GM13976 (cell line): ENCODE measurements around the gene FBXO40.

Experiments
- DNase-seq: peaks from one replicate; pipeline ENCODE4 v3.0.0; 2012; ENCODE audit warnings: low spot score
- in situ Hi-C: fragments of 300-500 bp; cut with MboI; formaldehyde crosslinking; loops from one replicate; pipeline ENCODE4 v1.12.0; 2022; ENCODE audit warnings: low sequenced_read_pairs, mixed read lengths, inconsistent platforms; ENCODE audit not compliant: unreplicated experiment
- TF ChIP-seq, protein P1 (sequence below): IDR thresholded peaks from 2 replicates; pipeline ENCODE4 v1.5.1; 2012; ENCODE audit warnings: borderline replicate concordance, mild to moderate bottlenecking; ENCODE audit not compliant: insufficient read depth; ENCODE audit errors: extremely low read depth, missing control alignments, control extremely low read depth

FBXO40 gene

DNA sequence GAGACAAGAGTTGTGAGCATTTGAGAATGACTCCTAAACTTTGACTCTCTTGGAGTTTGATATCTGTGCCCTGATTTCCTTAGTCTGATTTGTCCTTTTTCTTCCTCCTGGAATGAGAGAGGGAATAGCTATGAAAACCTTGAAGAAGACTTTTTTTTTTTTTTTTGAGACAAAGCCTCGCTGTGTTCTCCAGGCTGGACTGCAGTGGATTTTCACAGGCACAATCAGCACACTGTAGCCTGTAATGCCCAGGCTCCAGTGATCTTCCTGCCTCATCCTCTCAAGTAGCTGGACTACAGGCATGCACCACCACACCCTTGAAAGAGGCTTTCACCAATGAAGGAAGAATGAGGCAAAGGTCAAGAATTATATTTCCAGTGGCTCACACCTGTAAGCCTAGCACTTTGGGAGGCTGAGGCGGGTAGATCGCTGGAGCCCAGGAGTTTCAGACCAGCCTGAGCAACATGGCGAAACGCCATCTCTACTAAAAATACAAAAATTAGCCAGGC is 35.7 kb upstream of the FBXO40 start:
- no peak for DNase-seq
- TF ChIP-seq, protein P1, sequence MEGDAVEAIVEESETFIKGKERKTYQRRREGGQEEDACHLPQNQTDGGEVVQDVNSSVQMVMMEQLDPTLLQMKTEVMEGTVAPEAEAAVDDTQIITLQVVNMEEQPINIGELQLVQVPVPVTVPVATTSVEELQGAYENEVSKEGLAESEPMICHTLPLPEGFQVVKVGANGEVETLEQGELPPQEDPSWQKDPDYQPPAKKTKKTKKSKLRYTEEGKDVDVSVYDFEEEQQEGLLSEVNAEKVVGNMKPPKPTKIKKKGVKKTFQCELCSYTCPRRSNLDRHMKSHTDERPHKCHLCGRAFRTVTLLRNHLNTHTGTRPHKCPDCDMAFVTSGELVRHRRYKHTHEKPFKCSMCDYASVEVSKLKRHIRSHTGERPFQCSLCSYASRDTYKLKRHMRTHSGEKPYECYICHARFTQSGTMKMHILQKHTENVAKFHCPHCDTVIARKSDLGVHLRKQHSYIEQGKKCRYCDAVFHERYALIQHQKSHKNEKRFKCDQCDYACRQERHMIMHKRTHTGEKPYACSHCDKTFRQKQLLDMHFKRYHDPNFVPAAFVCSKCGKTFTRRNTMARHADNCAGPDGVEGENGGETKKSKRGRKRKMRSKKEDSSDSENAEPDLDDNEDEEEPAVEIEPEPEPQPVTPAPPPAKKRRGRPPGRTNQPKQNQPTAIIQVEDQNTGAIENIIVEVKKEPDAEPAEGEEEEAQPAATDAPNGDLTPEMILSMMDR: no peak
- in situ Hi-C loops: loop anchor here (25.0 kb wide), 2 partner anchors 430 to 705 kb away; no protein-coding TSS in a partner anchor

DNA sequence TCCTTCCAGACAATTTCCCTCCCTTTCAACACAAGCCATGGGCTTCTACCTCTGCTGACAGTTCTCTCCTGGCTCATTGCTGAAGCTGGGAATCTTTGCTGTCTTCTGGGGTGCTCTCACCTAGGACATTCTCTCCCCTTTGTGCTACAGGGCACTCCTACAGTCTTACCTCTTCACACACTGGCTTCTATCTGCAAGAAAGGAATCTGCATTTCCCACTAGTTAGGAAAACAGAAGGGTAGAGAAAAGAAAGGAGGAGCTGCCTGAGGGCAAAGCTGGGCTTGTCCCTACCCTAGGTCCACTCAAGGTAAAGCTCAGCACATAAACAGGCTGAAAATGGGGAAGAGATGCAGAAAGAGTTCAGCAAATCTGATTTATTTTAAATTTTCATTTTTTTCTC is 31.0 kb upstream of the FBXO40 start:
- in situ Hi-C loops: loop anchor here (25.0 kb wide), 2 partner anchors 425 to 700 kb away; no protein-coding TSS in a partner anchor
- TF ChIP-seq, protein P1: no peak
- no peak for DNase-seq

DNA sequence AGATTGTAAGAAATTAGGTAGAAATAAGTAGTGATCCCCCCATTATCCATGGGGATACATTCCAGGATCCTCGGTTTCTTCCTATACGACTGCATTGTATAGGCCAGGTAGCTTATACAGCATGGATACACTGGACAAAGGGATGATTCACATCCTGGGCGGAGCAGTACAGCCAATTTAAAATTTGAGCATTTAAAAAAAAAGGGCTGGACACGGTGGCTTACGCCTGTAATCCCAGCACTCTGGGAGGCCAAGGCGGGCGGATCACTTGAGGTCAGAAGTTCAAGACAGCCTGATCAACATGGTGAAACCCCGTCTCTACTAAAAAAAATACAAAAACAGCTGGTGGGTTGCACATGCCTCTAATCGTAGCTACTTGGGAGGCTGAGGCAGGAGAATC is 26.4 kb upstream of the FBXO40 start:
- no peak for DNase-seq
- TF ChIP-seq, protein P1: no peak
- in situ Hi-C loops: loop anchor here (25.0 kb wide), 2 partner anchors 421 to 696 kb away; no protein-coding TSS in a partner anchor

DNA sequence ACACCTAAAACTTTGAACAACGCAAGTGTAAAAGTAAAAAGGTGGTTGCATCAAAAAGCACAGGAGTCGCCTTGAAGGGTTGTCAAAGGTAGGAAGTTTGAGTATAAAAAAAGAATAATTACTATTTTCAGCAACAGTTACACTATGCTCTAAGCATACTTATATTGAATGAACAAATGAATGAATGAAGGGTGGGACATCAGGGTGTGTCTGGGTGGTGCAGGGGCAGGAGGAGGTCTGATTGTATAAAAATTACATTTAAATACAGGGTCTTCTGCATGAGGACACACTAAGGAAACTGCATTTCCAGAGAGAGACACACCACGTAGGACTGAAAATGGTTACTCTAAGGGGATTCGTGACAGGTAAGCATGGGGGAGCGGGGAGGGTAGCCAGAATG is 25.5 kb upstream of the FBXO40 start, which contains the start of gene ARGFX:
ARGFX (plus strand) TSS at position 301 of the 400 bp plus-strand sequence. CDS start 2,765 bp downstream, outside the sequence.
- TF ChIP-seq, protein P1: no peak
- DNase-seq: no peak
- in situ Hi-C loops: loop anchor here (25.0 kb wide), 2 partner anchors 420 to 695 kb away; no protein-coding TSS in a partner anchor

DNA sequence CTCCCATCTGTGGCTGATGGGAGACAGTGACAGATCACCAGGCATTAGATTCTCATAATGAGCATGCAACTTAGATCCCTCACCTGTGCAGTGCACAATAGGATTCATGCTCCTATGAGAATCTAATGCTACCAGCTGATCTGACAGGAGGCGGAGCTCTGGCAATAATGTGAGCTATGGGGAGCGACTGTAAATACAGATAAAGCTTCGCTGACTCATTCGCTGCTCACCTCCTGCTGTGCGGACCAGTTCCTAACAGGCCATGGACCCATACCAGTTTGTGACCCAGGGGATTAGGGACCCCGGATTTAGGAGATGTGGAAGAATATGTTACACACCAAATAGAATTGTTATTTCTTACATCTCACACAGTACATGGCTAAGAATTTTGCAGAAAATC is 18.7 kb upstream of the FBXO40 start:
- in situ Hi-C loops: loop anchor here (25.0 kb wide), 2 partner anchors 413 to 688 kb away; no protein-coding TSS in a partner anchor
- no peak for DNase-seq
- TF ChIP-seq, protein P1: no peak

DNA sequence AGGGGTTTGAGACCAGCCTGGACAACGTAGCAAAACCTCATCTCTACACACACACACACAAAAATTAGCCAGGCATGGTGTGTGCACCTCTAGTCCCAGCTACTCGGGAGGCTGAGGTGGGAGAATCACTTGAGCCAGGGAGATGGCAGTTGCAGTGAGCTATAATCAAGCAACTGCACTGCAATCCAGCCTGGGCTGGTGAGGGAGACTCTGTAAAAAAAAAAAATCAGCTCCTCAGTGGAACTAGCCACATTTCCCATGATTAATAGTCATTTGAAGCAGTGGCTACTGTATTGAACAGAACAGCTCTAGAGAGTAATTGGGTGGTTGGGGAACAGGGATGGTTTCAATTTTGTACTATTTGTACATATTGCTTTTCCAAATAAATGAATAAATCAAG is 11.5 kb upstream of the FBXO40 start:
- in situ Hi-C loops: no loop called here
- no peak for DNase-seq
- TF ChIP-seq, protein P1: no peak
